HG02588 (cell line): ENCODE data around the gene HRH3.

ENCODE experiments used
- ATAC-seq: cut with Tn5 transposase; IDR thresholded peaks from one replicate; pipeline ENCODE4 v1.9.1; 2021; ENCODE audit warnings: mild to moderate bottlenecking, moderate library complexity; ENCODE audit not compliant: unreplicated experiment

Gene HRH3

DNA sequence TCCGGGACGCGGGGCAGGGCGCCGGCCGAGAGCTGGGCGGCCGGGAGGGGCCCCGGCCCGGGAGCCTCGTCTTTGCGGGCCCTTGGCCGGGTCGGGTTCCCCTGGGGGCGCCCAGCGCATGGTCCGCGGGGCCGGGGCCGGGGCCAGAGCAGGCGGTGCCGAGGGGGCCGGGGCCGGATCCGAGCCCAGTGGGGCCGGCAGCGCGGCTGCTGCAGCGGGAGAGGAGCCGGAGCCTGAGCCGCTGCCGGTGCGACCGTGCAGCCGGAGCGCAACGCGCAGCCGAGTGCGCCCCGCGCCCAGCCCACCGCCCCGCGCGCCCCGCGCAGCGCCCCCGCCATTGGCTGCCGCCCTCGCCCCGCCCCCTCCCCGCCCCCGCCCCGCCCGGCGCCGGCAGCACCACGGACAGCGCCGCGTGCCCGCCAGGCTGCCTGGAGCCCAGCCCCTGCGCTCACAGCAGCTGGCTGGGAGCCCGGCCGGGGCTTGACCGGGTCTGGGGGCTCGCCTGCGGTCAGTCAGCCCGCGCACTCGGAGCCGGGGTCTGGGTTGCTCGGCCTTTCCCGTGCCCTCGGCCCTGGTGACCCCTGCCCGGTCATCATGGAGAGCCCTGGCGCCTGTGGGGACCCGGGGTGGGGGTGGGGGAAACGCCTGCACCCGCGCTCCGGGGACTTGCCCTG is at the start of gene HRH3:
HRH3 (minus strand) TSS at position 287 of the 674 bp plus-strand sequence. CDS start 308 bp downstream, outside the sequence.
- no peak for ATAC-seq

DNA sequence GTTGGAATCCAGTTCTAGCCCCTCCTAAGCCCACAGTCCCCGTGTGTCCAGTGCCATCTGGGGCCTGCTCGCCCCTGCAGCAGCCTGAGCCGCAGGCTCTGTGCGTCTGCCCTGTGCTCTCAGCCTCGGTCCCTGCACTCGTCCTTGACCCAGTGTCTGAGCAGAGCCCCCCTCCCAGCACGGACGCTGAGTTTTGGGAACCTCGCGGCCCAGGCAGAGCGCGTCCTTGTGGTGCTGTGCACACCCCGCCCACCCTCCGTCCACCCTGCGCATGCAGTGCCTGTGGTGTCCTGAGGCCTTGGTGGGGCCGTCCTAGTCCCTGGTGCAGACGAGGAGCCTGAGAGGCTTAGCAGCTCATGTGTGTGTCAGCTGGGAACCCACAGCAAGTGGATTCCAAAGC is 49.8 kb upstream of the HRH3 start:
- no peak for ATAC-seq

DNA sequence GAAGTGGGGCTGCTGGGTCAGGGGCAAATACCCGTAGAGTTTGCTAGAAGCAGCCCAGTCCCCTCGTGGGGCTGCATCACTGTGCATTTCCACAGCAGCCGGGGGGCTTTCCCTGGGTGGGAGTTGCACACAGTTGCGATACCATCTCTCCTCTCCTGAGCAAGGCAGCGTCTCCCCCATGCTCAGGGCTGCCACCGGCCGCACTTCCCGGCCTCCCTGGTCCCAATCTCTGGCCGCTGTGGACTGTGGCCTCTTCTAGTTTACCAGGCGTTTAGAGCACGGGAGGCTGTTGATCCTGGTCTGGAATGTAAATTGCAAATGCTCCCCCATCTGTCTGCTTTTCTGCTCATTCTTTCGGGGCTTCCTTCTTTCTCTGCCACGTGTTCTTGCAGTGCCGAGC is 49.3 kb upstream of the HRH3 start:
- ATAC-seq: no peak

DNA sequence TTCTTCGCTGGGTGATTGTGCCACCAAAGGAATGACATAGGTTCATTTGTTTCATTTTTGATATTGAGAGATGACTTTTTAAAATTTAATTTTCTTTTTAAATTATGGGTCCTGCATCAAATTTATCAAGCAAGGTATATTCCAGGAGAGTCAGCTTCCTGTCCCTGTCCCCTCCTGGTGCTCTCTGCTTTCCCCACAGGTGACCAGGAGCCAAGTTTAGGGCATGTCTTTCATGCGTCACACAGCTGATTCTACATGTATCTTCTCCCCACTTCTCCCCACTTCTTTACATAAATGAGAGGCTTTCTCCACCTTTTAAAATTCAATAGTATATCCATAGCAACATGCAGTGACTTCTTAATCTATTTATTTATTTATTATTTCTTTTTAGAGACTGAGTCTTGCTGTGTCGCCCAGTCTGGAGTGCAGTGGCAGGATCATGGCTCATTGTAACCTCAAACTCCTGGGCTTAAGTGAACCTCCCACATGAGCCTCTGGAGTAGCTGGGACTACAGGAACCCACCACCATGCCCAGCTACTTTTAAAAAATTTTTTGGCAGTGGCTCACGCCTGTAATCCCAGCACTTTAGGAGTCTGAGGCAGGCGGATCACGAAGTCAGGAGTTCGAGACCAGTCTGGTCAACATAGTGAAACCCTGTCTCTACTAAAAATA is 48.3 kb upstream of the HRH3 start:
- ATAC-seq: no peak

DNA sequence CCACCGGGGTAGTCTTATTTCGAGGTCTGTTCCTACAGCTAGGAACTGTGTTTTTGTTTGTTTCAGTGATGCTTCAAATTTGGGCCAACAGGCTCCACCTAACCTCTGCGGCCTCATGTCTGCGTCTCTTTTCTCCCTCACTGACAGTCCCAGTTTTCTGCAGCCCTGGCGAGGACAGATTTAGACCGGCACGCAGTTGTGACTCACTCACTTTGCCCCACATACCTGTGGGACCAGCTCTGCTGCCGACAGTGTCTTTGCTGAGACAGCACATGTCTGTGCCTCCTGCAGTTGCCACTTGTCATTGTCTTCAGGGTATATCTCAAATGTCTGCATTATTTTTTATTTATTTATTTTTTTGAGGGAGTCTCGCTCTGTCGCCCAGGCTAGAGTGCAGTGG is 47.5 kb upstream of the HRH3 start:
- no peak for ATAC-seq

DNA sequence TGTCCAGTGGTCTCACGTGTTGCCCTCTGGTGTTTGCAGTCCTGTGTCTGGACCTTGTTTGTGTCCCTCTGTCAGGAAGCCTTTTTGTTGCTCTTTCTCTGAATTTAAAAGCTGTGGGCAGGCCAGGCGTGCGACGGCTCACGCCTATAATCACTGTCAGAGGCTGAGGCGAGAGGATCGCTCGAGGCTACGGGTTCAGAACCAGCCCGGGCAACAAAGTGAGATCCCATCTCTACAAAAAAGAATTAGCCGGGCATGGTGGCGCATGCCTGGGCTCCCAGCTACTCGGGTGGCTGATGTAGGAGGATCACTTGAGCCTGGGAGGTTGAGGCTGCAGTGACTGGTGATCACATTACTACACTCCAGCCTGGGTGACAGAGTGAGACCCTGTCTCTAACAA is 46.8 kb upstream of the HRH3 start:
- no peak for ATAC-seq

DNA sequence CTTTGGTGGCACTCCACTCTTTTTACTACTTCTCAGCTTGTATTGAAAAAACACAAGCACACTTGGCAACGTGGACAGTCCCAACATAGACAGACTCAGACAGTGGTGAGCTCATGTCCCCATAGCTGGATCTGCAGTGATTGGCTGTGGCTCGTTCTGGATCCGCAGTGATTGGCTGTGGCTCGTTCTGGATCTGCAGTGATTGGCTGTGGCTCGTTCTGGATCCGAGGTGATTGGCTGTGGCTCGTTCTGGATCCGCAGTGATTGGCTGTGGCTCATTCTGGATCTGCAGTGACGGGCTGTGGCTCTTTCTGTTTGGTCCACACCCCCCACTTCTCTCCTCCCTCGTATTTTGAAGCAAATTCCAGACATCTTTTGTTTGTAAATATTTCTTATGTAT is 46.3 kb upstream of the HRH3 start:
- ATAC-seq: no peak

DNA sequence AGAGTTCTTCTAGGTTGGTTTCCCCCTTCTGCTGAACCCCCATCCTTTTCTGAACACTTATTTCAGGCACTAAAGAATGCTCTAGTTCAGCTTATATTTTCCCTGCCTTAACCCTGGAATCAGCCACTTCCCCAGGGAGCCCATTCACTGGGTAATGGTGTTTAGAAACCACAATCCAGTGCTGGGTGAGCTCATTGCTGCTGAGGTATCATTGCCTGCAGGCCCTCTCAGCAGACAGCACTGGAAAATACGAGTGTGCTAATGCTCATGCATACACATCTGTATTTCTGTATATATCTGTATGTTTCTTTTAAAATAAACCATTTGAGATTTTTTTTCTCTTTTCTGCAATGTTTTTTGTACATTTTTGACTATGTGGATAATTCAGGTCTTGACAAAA is 45.3 kb upstream of the HRH3 start:
- ATAC-seq: no peak

DNA sequence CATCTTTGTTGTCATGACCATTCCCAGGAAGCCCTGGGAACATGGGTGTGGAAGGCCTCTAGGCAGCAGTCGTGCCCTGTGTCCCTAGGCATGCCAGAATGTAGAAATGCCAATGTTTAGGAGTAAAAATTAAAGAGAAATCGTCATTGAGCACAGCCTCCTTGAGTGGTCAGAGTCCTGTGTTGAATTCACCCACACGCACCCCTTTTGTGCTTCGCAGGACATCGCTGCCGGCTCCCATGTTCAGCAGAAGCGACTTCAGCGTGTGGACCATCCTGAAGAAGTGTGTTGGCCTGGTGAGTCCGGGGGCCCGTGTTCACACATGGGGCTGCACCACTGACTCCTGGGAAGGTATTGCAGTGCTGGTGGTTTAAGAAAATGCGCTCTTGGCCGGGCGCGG is 43.3 kb upstream of the HRH3 start:
- ATAC-seq: no peak

DNA sequence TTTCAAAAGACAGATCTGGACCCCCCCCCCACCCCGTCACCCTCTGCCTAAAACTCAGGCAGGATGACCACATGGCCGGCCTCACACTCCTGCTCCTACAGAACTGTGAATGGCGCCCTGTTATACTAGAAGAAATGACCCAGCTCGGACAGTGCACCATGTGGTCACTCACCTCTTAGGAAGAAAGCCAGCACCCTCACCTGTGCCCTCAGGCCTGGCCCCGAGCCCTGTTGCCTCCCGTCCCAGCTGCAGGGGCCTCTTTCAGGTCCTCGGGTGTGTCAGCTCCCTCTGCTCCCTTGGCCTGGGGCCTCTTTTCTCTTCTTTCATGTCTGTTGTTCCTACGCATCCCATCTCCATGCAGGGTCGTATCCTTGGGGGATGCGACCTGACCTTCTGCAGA is 42.0 kb upstream of the HRH3 start:
- ATAC-seq: no peak

DNA sequence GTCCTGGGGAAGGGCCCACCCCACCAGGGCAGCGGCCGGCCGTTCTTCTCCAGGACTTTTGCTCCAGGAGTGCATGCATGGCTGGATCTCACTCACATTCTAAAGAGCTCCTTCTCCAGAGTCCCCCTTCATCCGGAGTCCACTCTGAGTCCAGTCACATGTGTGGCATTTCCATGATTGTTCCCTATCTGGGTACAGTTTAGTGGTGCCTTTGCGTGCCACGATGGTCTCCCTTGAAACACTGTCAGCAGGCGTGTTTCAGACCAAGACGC is 39.2 kb upstream of the HRH3 start:
- no peak for ATAC-seq

DNA sequence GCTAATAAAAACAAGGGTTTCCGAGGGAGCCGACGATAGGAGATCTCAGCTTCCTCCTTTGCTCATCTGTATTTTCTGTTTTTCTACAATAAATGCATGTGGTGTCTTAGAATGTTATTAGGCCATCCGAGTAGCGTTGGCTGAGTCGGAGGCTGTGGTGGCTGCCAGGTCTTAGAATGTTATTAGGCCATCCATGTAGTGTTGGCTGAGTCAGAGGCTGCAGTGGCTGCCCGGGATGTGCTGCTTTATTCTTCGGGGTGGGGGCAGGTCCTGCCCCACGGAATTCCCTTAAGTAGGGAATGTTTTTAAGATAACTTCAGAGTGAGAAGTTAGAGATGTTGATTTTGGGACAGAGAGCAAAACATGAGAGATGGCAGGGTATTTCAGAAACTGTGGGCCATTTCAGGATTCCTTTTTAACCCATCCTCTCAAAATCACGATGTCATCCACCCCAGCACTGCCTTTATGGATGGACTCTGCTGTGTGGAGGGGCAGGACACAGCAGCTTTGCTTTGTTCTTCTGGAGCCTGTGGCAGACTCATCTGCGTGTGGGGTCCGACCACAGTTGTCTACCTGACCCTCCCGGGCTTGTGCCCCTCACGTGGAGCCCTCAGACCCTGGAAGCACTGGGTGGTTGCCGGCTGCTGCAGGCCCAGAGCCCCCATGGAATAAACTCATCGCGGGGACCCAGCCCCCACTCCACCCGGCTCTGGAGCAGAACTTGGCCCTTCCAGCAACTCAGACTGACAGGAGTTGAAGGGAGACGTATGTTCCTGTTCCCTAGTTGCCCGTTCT is 38.6 kb upstream of the HRH3 start:
- no peak for ATAC-seq

DNA sequence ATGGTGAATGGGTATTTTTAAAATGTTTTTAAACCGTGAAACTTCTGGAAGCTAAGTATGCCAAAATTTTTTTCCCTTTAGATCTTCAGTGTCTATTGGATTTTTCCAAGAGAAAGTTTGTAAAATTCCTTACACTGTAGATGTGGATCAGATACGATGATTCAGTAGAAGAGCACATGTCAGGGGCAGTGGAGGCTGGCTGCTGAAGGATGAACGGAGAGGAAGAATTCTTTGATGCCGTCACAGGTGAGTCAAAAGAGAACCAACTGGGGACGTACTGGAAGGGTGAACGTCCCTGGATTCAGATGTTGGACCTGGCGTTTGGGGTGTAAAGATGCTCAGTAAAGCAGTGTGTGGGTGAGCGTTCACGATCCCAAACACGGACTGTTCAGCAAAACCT is 35.9 kb upstream of the HRH3 start:
- ATAC-seq: no peak

DNA sequence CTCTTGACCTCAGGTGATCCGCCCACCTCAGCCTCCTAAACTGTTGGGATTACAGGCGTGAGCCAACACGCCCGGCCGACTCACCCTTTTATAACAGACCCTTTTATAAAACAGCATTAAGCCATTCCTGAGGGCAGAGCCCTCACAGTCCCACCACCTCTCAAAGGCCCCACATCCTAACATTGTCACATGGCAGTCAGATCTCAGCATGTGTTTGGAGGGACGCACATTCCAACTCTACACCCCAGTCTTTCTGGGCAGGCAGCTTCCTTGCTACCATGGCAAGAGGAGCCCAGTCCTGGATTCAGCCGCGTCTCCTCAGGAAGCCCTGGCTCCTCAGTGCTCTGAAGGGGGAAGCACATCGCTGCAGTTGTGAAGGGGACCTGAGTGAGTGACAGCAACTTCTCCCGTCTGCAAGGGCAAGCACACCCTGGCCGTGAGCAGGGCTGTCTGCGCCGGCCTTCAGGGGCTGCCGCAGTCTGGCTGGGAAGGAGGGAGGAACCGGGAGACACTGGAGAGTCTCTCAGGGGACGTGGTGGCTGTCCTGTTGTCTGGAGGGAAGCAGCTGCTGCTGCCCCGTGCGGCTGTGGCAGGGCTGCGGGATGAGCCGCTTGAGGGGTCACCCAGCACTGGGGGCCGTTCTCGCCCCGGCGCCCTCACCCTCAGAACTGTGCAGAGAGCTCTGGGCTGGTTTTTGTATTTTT is 34.1 kb upstream of the HRH3 start:
- ATAC-seq: no peak

DNA sequence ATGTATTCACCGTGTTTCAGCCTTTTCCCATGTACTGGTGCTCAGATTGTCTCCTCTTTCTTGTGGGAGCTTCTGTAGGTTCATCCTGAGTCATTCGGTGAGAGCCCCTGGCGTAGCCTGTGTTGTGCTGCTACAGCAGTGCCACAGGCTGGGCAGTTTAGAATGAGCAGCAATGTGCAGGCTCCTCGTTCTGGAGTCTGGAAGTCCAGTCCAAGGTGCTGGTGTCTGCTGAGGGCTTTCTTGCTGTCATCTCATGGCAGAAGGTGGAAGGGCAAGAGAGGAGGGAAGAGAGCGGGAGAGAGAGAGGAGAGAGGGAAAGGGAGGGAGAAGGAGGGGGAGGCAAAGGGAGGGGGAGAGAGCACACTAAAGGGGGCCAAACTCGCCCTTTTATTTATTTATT is 33.3 kb upstream of the HRH3 start:
- ATAC-seq: no peak

DNA sequence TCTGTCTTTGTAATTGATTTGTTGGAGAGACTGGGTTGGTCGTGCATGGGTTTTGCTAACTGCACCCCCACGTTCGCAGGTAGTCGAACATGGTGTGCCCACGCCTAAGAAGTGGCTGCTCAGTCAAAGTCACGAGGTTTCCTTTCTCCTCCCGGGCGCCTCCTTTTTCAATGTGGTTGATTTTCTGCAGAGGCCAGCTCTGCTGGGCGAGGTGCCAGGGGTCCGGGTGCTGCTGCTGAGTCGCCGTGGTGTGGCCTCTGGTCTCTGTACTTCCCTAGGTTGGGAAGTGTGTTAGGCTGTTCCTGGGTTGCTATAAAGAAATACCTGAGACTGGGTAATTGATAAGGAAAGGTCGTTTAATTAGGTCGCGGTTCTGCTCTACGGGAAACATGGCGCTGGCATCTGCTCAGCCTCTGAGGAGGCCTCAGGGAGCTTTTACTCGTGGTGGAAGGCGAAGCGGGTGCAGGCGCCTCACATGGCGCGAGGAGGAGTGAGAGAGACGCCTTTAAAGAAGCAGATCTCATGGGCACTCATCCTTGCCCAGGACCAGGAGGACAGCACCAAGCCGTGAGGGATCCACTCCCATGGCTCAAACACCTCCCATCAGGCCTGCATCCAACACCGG is 32.4 kb upstream of the HRH3 start:
- ATAC-seq: no peak

DNA sequence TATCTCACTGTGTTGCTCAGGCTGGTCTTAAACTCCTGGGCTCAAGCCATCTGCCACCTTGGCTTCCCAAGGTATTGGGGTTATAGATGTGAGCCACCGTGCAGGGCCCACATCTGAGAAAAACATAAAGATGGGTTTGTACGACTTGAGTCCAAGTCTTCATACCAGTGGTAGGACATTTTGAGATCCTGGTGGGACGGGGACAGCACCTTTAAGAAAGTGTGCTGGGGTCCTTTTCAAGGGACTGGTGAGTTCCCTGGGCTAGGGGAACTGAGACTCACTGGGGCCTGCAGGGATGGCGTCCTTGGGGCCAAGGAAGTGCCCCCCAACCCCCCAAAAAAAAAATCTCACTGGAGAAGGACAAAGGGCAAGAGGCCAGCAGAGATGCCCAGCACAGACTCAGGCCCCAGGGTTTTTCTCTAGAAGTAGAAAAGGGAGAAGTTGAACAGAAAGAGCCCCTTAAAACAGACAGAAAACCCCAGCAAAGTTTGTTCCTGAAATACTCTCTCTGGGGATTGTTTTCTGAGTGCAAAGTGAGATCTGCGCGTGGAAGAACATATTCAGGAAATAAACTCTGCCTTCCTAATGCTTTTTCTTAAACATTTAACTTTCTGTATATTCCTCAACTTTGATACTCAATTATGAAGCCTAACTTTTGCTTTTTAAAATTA is 28.9 kb upstream of the HRH3 start:
- ATAC-seq: no peak

DNA sequence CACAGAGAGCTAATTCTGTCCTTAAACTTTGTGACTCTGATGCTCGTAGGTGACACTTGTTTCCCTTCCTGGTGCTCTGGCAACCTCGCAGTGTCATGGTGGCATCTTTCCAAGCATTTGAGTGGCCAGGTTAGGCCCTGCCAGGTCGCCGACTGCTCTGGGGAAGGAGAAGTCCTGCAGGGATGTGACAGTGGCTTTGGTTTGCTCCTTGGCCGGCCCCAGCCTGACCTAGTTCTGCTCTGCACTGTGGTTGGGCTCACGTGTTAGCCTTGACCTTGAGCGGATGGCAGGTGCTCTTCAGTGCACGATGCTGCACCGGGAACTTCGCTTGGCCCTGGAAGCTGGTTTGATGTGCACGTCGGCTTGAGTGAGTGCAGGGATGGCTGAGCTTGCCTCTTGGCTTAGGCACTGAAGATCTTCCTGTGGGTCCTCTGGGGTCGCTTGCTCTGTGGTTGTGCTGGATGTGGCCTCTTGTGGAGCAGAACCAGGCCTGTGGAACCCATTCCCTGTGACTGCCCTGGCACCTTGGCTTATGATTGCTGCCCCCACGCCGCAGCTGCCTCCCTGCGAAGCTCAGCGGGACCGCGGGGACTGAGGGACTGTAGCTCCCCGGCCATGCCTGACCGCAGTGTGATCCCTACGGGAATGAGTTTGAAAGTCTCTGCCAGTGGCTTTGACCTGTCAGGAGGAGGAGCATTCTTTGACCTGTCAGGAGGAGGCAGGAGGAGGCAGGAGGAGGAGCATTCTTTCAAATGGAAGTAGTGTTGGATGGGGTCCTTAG is 27.0 kb upstream of the HRH3 start:
- no peak for ATAC-seq

DNA sequence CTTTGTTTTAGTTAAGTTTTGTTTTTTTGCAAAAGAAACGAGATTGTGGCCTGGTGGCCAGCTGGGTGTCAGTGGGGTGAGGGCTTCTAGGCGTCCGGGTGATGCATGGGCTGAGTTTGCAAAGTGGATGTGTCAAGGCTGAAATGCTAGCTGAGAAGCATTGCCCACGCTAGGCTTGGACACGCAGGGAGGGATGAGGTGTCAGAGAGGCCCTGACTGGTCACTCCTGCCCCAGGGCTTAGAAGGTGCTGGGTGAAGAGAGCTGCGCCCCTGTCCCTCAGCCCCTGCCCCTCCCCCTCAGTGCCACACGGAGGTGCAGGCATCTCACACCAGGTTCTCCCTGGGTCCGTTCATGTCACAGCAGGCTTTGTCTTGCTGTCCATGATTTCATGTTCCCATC is 26.4 kb upstream of the HRH3 start:
- no peak for ATAC-seq

DNA sequence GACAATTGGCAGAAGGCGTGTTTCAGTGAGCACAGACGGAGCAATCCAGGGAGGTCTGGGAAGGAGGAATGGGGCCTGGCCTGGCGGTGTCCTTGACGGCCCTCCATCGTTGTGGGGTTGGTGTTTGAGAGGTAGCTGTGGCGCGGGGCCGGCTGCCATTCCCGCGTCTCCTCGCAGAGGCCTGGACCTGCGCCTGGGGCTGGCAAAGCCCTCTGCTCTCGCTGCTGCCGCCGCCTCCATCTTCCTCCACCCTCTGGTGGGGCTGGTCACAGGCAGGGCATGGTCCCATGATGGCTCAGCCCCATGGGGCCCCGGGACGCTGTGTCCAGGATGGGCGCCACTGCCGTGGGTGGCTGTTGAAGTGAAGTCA is 25.8 kb upstream of the HRH3 start:
- ATAC-seq: no peak
